ENCODE results near the gene ING2.

ING2 gene

GRCh38 chr4:183558873-183559272 lies 54.0 kb downstream of the ING2 start:
- no peak for DNase-seq
- Histone ChIP-seq H3K36me3 (replicated peaks; ENCODE audit: insufficient read depth, low read length) (no peaks in the 10 kb centered on the region), H3K4me2 (ENCODE audit: low read depth, low read length) (no peak overlapping the region), H3K27me3 (replicated peaks; ENCODE audit: insufficient read depth, low read length) (no peaks in the 10 kb centered on the region), H3K4me3 (ENCODE audit: low read length) (no peak overlapping the region), H3K9me3 (replicated peaks; ENCODE audit: insufficient read depth, low read length) (no peaks in the 10 kb centered on the region), H3K27ac (ENCODE audit: low read length) (no peak overlapping the region), H4K20me1 (ENCODE audit: insufficient read depth, low read length) (no peaks in the 10 kb centered on the region), H3K9me2 (replicated peaks; ENCODE audit: insufficient read depth, low read length) (no peaks in the 10 kb centered on the region), H2AFZ (ENCODE audit: low read length) (no peak overlapping the region), H3K79me2 (ENCODE audit: low read length) (no peaks in the 10 kb centered on the region), H3K4me1 (ENCODE audit: low read length) (no peaks in the 10 kb centered on the region), H3K9ac (ENCODE audit: low read length) (no peak overlapping the region), H3F3A (ENCODE audit: insufficient read depth, low read length) (no peaks in the 10 kb centered on the region)
- TF ChIP-seq EZH2phosphoT487 (IDR thresholded peaks at IDR 0.05; ENCODE audit: low read length): no peak
- TF ChIP-seq EZH2 (optimal IDR thresholded peaks at IDR 0.05; ENCODE audit: low read depth, low read length): no peak
- no peak for TF ChIP-seq CTCF (IDR thresholded peaks at IDR 0.05; ENCODE audit: low read length)

GRCh38 chr4:183561905-183562304 lies 57.0 kb downstream of the ING2 start:
- no peaks in the 10 kb centered on the region for H3K27me3 ChIP-seq (replicated peaks; ENCODE audit: insufficient read depth, low read length)
- H4K20me1 ChIP-seq (ENCODE audit: insufficient read depth, low read length): no peaks in the 10 kb centered on the region
- no peak overlapping the region for H3K4me3 ChIP-seq (ENCODE audit: low read length)
- H2AFZ ChIP-seq (ENCODE audit: low read length): no peak overlapping the region
- no peaks in the 10 kb centered on the region for H3K9me2 ChIP-seq (replicated peaks; ENCODE audit: insufficient read depth, low read length)
- H3K27ac ChIP-seq (ENCODE audit: low read length): no peak overlapping the region
- no peaks in the 10 kb centered on the region for H3K4me1 ChIP-seq (ENCODE audit: low read length)
- H3K9ac ChIP-seq (ENCODE audit: low read length): no peak overlapping the region
- H3K9me3 ChIP-seq (replicated peaks; ENCODE audit: insufficient read depth, low read length): no peaks in the 10 kb centered on the region
- no peak overlapping the region for H3K4me2 ChIP-seq (ENCODE audit: low read depth, low read length)
- H3F3A ChIP-seq (ENCODE audit: insufficient read depth, low read length): no peaks in the 10 kb centered on the region
- no peaks in the 10 kb centered on the region for H3K79me2 ChIP-seq (ENCODE audit: low read length)
- no peaks in the 10 kb centered on the region for H3K36me3 ChIP-seq (replicated peaks; ENCODE audit: insufficient read depth, low read length)
- TF ChIP-seq EZH2phosphoT487 (IDR thresholded peaks at IDR 0.05; ENCODE audit: low read length): no peak
- TF ChIP-seq CTCF (IDR thresholded peaks at IDR 0.05; ENCODE audit: low read length): no peak
- TF ChIP-seq EZH2 (optimal IDR thresholded peaks at IDR 0.05; ENCODE audit: low read depth, low read length): no peak
- DNase-seq: no peak
